ENCODE measurements around the gene AMELY. TPM values are rescaled to one million over a fixed set of nuclear protein-coding genes. Genes with fewer than 3 reads are reported as not detected.

The AMELY gene
- total and polyA plus RNA-seq, 12 donors, result not detected

DNA sequence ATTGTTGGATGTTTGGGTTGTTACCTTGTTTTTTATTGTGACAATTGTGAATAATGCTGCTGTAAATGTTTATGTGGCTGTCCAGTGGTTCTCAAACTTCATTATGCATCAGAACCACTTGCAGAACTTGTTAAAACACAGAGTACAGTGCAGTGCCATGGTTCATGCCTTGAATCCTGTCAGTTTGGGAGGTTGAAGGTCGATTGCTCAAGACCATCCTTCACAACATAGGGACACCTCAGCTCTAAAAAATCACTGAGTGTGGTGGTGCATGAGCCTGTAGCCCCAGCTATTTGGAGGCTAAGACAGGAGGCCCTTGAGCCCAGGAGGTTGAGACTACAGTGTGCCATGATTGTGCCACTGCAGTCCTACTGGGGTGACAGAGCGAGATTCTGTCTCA is 23.9 kb upstream of the AMELY start:
- Histone ChIP-seq H3K27ac (no peak overlapping the region), H3K9me3 (replicated peaks in 1 of 3) (no peaks in the 10 kb centered on the region), H3K4me1 (replicated peaks in 1 of 2) (no peaks in the 10 kb centered on the region), H3K4me3 (no peak overlapping the region), H3K27me3 (no peaks in the 10 kb centered on the region), H3K36me3 (replicated peaks in 1 of 2) (no peaks in the 10 kb centered on the region)
- DNase-seq, result no peak
- intact Hi-C loops (cut with DNase I), result no loop called here
- no peak for TF ChIP-seq POLR2A (IDR thresholded peaks at IDR 0.05)
- TF ChIP-seq, protein P1, sequence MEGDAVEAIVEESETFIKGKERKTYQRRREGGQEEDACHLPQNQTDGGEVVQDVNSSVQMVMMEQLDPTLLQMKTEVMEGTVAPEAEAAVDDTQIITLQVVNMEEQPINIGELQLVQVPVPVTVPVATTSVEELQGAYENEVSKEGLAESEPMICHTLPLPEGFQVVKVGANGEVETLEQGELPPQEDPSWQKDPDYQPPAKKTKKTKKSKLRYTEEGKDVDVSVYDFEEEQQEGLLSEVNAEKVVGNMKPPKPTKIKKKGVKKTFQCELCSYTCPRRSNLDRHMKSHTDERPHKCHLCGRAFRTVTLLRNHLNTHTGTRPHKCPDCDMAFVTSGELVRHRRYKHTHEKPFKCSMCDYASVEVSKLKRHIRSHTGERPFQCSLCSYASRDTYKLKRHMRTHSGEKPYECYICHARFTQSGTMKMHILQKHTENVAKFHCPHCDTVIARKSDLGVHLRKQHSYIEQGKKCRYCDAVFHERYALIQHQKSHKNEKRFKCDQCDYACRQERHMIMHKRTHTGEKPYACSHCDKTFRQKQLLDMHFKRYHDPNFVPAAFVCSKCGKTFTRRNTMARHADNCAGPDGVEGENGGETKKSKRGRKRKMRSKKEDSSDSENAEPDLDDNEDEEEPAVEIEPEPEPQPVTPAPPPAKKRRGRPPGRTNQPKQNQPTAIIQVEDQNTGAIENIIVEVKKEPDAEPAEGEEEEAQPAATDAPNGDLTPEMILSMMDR (IDR thresholded peaks at IDR 0.05), result no peak
- WGBS, 4 donors, result 70 to 75% methylated on average over 1 to 2 of the region's 2 CpGs; no CpG with 5 or more reads in 2 of the 4 donors

DNA sequence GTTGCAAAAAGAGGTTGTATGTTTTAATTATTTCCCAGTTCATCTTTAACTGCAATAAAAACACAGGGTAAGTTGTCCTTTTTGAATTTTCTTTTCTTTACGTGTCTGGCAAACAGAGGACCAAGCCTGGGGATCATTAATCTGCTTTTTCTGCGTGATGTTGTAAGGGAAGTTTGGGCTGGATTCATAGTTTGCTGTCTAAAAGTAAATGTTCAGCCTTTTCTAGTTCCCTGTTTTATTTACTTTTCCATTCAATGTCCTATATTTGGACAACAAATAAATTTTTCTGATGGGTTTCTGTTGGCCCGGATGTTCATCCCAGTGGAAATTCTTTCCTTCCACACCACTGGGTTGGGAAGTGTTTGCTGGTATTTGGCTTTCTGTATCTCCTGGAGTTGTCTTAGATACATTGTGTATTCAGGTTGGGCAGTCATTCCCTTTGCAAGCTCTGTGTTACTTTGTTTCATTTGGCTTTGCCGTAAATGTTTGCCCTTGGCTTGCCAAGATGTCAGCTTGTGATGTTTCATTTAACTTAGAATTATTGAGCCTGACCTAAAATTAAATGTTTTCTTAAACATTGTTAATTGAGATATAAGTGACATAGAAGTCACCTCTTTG is 20.3 kb upstream of the AMELY start:
- intact Hi-C loops (cut with DNase I), result no loop called here

DNA sequence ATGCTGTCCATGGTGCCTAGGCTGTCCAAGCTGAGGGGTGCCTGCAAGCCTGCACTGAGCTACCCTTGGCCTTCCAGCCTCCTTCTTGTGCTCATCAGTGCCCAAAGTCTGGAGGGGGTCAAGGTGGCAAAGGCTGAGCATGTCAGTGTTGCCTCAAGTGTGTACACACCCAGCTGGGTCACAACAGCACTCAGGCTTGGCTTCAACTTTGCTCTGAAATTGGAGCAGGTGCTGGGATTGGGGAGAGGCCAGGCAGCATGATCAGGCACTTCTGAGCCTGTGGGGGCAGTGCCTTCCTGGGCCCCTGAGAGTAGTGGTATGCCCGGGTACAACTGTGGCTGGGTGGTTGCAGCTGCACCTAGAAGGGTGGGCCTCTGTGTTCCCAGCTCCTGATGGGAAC is 17.7 kb upstream of the AMELY start:
- no peaks in the 10 kb centered on the region for H3K9me3 ChIP-seq (replicated peaks in 1 of 3)

More for the DNA sequence above, 20.3 kb upstream of the AMELY start:
- Histone ChIP-seq H3K4me1 (replicated peaks in 1 of 2) (no peaks in the 10 kb centered on the region), H3K4me3 (no peak overlapping the region), H3K36me3 (replicated peaks in 1 of 2) (no peaks in the 10 kb centered on the region), H3K27ac (no peak overlapping the region), H3K9me3 (replicated peaks in 1 of 3) (no peaks in the 10 kb centered on the region), H3K27me3 (no peaks in the 10 kb centered on the region)
- no peak for DNase-seq
- 61 to 64% methylated on average over 4 of the region's 4 CpGs; no CpG with 5 or more reads in 2 of the 4 donors for WGBS, 4 donors
- no peak for TF ChIP-seq POLR2A (IDR thresholded peaks at IDR 0.05)
- TF ChIP-seq, protein P1 (IDR thresholded peaks at IDR 0.05), result no peak

DNA sequence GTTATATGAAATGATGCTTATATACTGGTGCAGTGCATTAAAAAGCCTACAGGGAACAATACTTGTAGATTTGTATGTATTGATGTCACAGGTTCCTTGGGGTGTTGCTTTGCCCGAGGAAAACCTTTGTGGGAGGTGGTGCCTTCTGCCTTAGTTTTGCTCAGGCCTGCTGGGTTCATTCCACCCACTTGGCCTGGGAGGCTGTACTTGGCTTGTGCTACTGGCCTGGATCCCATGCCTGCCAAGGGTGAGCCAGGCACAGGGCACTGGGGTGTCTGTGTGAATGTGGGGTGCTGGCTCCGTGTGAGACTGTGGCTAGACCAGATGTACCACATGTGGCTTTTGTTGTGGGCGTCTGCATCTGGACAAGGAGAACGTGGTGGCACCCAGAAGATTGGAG is 16.7 kb upstream of the AMELY start:
- TF ChIP-seq, protein P1 (IDR thresholded peaks at IDR 0.05), result no peak
- TF ChIP-seq POLR2A (IDR thresholded peaks at IDR 0.05), result no peak
- no peak overlapping the region for H3K27ac ChIP-seq
- DNase-seq, result no peak
- H3K4me3 ChIP-seq, result no peak overlapping the region
- H3K36me3 ChIP-seq (replicated peaks in 1 of 2), result no peaks in the 10 kb centered on the region
- intact Hi-C loops (cut with DNase I), result no loop called here
- no peaks in the 10 kb centered on the region for H3K9me3 ChIP-seq (replicated peaks in 1 of 3)
- no peaks in the 10 kb centered on the region for H3K27me3 ChIP-seq
- no peaks in the 10 kb centered on the region for H3K4me1 ChIP-seq (replicated peaks in 1 of 2)
- WGBS, 4 donors, result 33 to 59% methylated on average over 1 to 4 of the region's 4 CpGs; no CpG with 5 or more reads in 2 of the 4 donors

More for the DNA sequence above, 17.7 kb upstream of the AMELY start:
- no peaks in the 10 kb centered on the region for H3K4me1 ChIP-seq (replicated peaks in 1 of 2)
- WGBS, 4 donors, result 75% methylated on average over 1 of the region's 1 CpG; no CpG with 5 or more reads in 3 of the 4 donors
- no peaks in the 10 kb centered on the region for H3K36me3 ChIP-seq (replicated peaks in 1 of 2)
- no peak for TF ChIP-seq POLR2A (IDR thresholded peaks at IDR 0.05)
- TF ChIP-seq, protein P1 (IDR thresholded peaks at IDR 0.05), result no peak
- no peak overlapping the region for H3K27ac ChIP-seq
- intact Hi-C loops (cut with DNase I), result no loop called here
- no peak overlapping the region for H3K4me3 ChIP-seq
- DNase-seq, result no peak
- H3K27me3 ChIP-seq, result no peaks in the 10 kb centered on the region

Data from adrenal gland (tissue), 12 donors.